ENCODE results near the gene FAM227A. TPM values are rescaled to one million over a fixed set of nuclear protein-coding genes. Genes with fewer than 3 reads are reported as not detected.

The FAM227A gene
- 0.60 and 0.82 TPM in 2 replicates for total RNA-seq (2014; rRNA removed; shearing (Covaris generic))

GRCh38 chr22:38656256-38657044 is at the start of gene FAM227A, which contains the start of gene CBY1:
FAM227A (minus strand) TSS chr22:38656392; CDS start chr22:38650168, 6,224 bp downstream.
CBY1 (plus strand) TSS chr22:38656638; CDS start chr22:38668055, 11,417 bp downstream.

GRCh38 chr22:38705235-38706100 is 49.3 kb upstream of the FAM227A start, which contains the start of gene GTPBP1:
GTPBP1 (plus strand) TSS chr22:38705944; CDS start chr22:38705956, 12 bp downstream.

GRCh38 chr22:38700789-38701628 is 44.8 kb upstream of the FAM227A start, which contains the start of gene JOSD1:
JOSD1 (minus strand) TSS chr22:38700943; CDS start chr22:38699987, 956 bp downstream.

GRCh38 chr22:38681582-38682335 is 25.6 kb upstream of the FAM227A start, which contains the start of gene TOMM22:
TOMM22 (plus strand) TSS chr22:38681957; CDS start chr22:38681979, 22 bp downstream.

GRCh38 chr22:38569972-38570778 is 86.0 kb downstream of the FAM227A start, which contains the start of gene DMC1:
DMC1 (minus strand) TSS chr22:38570183; CDS start chr22:38568256, 1,927 bp downstream.

Other genes with a start within 250 kb of the FAM227A start
- gene KCNJ4, start 201.2 kb downstream of the FAM227A start, total RNA-seq (2014; rRNA removed; shearing (Covaris generic)): 0.13 and 0.23 TPM in 2 replicates
- 15.7 and 19.6 TPM in 2 replicates for gene KDELR3, start 188.3 kb downstream of the FAM227A start, total RNA-seq (2014; rRNA removed; shearing (Covaris generic))
- 353 and 409 TPM in 2 replicates for gene DDX17, start 150.1 kb downstream of the FAM227A start, total RNA-seq (2014; rRNA removed; shearing (Covaris generic))
- 23.9 and 35.7 TPM in 2 replicates for gene DMC1, start 86.2 kb downstream of the FAM227A start, total RNA-seq (2014; rRNA removed; shearing (Covaris generic))
- 10.6 and 13.8 TPM in 2 replicates for gene CBY1, start 246 bp upstream of the FAM227A start, total RNA-seq (2014; rRNA removed; shearing (Covaris generic))
- 61.0 and 63.3 TPM in 2 replicates for gene TOMM22, start 25.6 kb upstream of the FAM227A start, total RNA-seq (2014; rRNA removed; shearing (Covaris generic))
- 38.1 and 39.2 TPM in 2 replicates for gene JOSD1, start 44.6 kb upstream of the FAM227A start, total RNA-seq (2014; rRNA removed; shearing (Covaris generic))
- gene GTPBP1, start 49.6 kb upstream of the FAM227A start, total RNA-seq (2014; rRNA removed; shearing (Covaris generic)): 35.7 and 41.7 TPM in 2 replicates
- gene SUN2, start 99.6 kb upstream of the FAM227A start, total RNA-seq (2014; rRNA removed; shearing (Covaris generic)): 66.2 and 71.0 TPM in 2 replicates
- gene DNAL4, start 137.8 kb upstream of the FAM227A start, total RNA-seq (2014; rRNA removed; shearing (Covaris generic)): 12.5 TPM in 2 replicates
- 0.83 and 1.3 TPM in 2 replicates for gene NPTXR, start 187.6 kb upstream of the FAM227A start, total RNA-seq (2014; rRNA removed; shearing (Covaris generic))
- 44.1 and 46.6 TPM in 2 replicates for gene CBX6, start 215.8 kb upstream of the FAM227A start, total RNA-seq (2014; rRNA removed; shearing (Covaris generic))

Data from A375 (cell line).